Liver (tissue), 9 donors: ENCODE data around the gene OLA1. TPM values are rescaled to one million over a fixed set of nuclear protein-coding genes. Genes with fewer than 3 reads are reported as not detected.

ENCODE experiments used
- DNase-seq: peaks from one replicate; pipeline ENCODE4 v3.0.0-alpha.2; 2017; ENCODE audit warnings: low spot score
- H3K27ac ChIP-seq, 2 donors: one replicate each; pipeline ENCODE4 v1.7.0; 2013; ENCODE audit warnings: inconsistent platforms in 2 of 2, low read length in 2 of 2, control low read depth in 1 of 2, low read depth in 1 of 2, mild to moderate bottlenecking in 1 of 2
- H3K27me3 ChIP-seq, 4 donors: one replicate each; pipeline versions ENCODE4 v1.6.1 to v1.7.0; 2013; ENCODE audit warnings: low read length in 3 of 4, inconsistent platforms in 1 of 4, mild to moderate bottlenecking in 1 of 4, moderate library complexity in 1 of 4; ENCODE audit not compliant: control insufficient read depth in 4 of 4, insufficient read depth in 4 of 4
- H3K36me3 ChIP-seq, 4 donors: one replicate each; pipeline versions ENCODE4 v1.6.1 to v1.7.0; 2013; ENCODE audit warnings: low read length in 3 of 4, mild to moderate bottlenecking in 3 of 4, low read depth in 1 of 4, moderate library complexity in 1 of 4; ENCODE audit not compliant: control insufficient read depth in 4 of 4, insufficient read depth in 3 of 4
- H3K4me1 ChIP-seq, 4 donors: one replicate each; pipeline versions ENCODE4 v1.6.1 to v1.7.0; 2013; ENCODE audit warnings: low read length in 3 of 4, mild to moderate bottlenecking in 3 of 4, moderate library complexity in 1 of 4; ENCODE audit not compliant: control insufficient read depth in 4 of 4, insufficient read depth in 4 of 4
- H3K4me3 ChIP-seq, 3 donors: one replicate each; pipeline versions ENCODE4 v1.6.1 to v1.7.0; 2013; ENCODE audit warnings: low read length in 3 of 3, control low read depth in 1 of 3, low read depth in 1 of 3, mild to moderate bottlenecking in 1 of 3
- H3K9ac ChIP-seq, 2 donors: one replicate each; pipeline ENCODE4 v1.7.0; 2013; ENCODE audit warnings: low read length in 2 of 2, mild to moderate bottlenecking in 2 of 2, moderate library complexity in 2 of 2, control low read depth in 1 of 2, low read depth in 1 of 2
- H3K9me3 ChIP-seq, 4 donors: one replicate each; pipeline versions ENCODE4 v1.6.1 to v1.7.0; 2013; ENCODE audit warnings: low read length in 3 of 4; ENCODE audit not compliant: control insufficient read depth in 4 of 4
- ATF3 ChIP-seq: IDR thresholded peaks from 2 replicates; pipeline ENCODE4 v1.6.1; 2016; ENCODE audit warnings: antibody characterized with exemption
- EGR1 ChIP-seq, 2 donors: IDR thresholded peaks; 2 replicates each; pipeline ENCODE4 v1.6.1; 2016 to 2018; ENCODE audit warnings: antibody characterized with exemption in 2 of 2, low read depth in 2 of 2
- HNF4A ChIP-seq, 2 donors: conservative IDR thresholded peaks; 2 replicates each; pipeline ENCODE4 v1.6.1; 2016; ENCODE audit warnings: antibody characterized with exemption in 2 of 2, mild to moderate bottlenecking in 2 of 2
- HNF4G ChIP-seq: IDR thresholded peaks from 2 replicates; pipeline ENCODE4 v1.6.1; 2016; ENCODE audit warnings: antibody characterized with exemption
- JUND ChIP-seq, 2 donors: IDR thresholded peaks; 2 replicates each; pipeline ENCODE4 v1.6.1; 2016; ENCODE audit warnings: antibody characterized with exemption in 2 of 2
- RAD21 ChIP-seq, 2 donors: IDR thresholded peaks; 2 replicates each; pipeline ENCODE4 v1.6.1; 2016; ENCODE audit warnings: antibody characterized with exemption in 2 of 2, mild to moderate bottlenecking in 2 of 2
- REST ChIP-seq: IDR thresholded peaks from 2 replicates; pipeline ENCODE4 v1.6.1; 2016; ENCODE audit warnings: antibody characterized with exemption, mild to moderate bottlenecking
- RXRA ChIP-seq, 2 donors: IDR thresholded peaks; 2 replicates each; pipeline ENCODE4 v1.6.1; 2017 to 2018; ENCODE audit warnings: antibody characterized with exemption in 2 of 2, mild to moderate bottlenecking in 1 of 2
- TAF1 ChIP-seq: conservative IDR thresholded peaks from 2 replicates; pipeline ENCODE4 v1.6.1; 2016; ENCODE audit warnings: antibody characterized with exemption, mild to moderate bottlenecking
- YY1 ChIP-seq: IDR thresholded peaks from 2 replicates; pipeline ENCODE4 v1.6.1; 2016; ENCODE audit warnings: antibody characterized with exemption, mild to moderate bottlenecking
- ZBTB33 ChIP-seq: IDR thresholded peaks from 2 replicates; pipeline ENCODE4 v1.6.1; 2016; ENCODE audit warnings: antibody characterized with exemption
- WGBS: extraction: QIAGEN DNeasy Blood & Tissue Kit; methylation state at CpG from one replicate; pipeline ENCODE4 v1.1.7; 2013; 5-methylcytosine and 5-hydroxymethylcytosine counted together
- polyA plus RNA-seq, 2 donors: library from polyadenylated mRNA; stranded (reverse) in 1 of 2; unstranded in 1 of 2; fragments of 200-250 nt in 1 of 2; fragments of >200 nt in 1 of 2; fragmentation: Nextera tagmentation in 1 of 2; extraction: Ambion mirVana in 1 of 2; gene quantifications; one replicate each; pipeline versions ENCODE4 v1.2.1 to v1.2.3, GENCODE V29; 2013 to 2015
- total RNA-seq, 2 donors: library from RNA; depleted of rRNA; stranded (reverse); fragments of >200 nt; gene quantifications; one replicate each; pipeline ENCODE4 v1.2.3, GENCODE V29; 2014
- TF ChIP-seq, protein P1 (sequence below): fragments of 150-350 bp; IDR thresholded peaks from 2 replicates; pipeline ENCODE4 v1.5.1; 2017; ENCODE audit warnings: improper control_type of control experiment, low read depth, low read length; ENCODE audit not compliant: missing input control
- donor health status: healthy.
- donor health status: healthy.
- donor health status: healthy.
- donor health status: healthy.
- donor health status: healthy.

Gene OLA1
- total and polyA plus RNA-seq, 4 donors: 23.4 to 38.1 (median 32.3) TPM

- Histone ChIP-seq H3K36me3 (no peaks in the 10 kb centered on the region), H3K4me3 (no peak overlapping the region), H3K27me3 (no peaks in the 10 kb centered on the region), H3K27ac (no peak overlapping the region), H3K4me1 (no peaks in the 10 kb centered on the region), H3K9me3 (no peaks in the 10 kb centered on the region), H3K9ac (no peak overlapping the region)
- TF ChIP-seq RAD21 (IDR thresholded peaks at IDR 0.05): no peak
- no peak for TF ChIP-seq HNF4G
- 90% methylated on average over 1 of the region's 1 CpG for WGBS
- DNase-seq: no peak
These were observed 14.5 kb downstream of the OLA1 start for GRCh38 chr2:174233771-174234275.

DNA sequence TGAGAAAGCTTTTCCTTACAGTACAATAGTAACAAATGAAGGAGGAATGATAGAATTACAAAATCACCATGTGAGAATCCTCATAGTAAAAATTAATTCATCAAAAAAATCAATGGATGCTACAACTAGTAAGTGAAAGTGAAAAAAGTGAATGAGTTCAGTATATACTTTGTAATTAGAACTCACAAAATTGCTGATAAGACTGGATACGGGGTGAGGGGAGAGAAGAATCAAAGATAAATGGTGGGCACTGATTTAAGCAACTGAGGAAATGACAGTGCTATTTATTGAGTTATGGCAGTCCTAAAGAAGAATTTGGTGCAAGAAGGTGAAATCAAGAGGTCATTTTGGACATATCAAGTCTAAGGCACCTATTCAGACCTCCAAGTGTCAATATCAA is 20.6 kb downstream of the OLA1 start:
- H3K9ac ChIP-seq: no peak overlapping the region
- DNase-seq: no peak
- peaks cover 0 to 3% (median 2%) of the 10 kb centered on the region in 4 donors for H3K36me3 ChIP-seq
- no peak overlapping the region for H3K4me3 ChIP-seq
- TF ChIP-seq RAD21 (IDR thresholded peaks at IDR 0.05): no peak
- no peak for TF ChIP-seq REST
- no peak for TF ChIP-seq JUND (IDR thresholded peaks at IDR 0.05)
- no peak for TF ChIP-seq ATF3
- TF ChIP-seq YY1: no peak
- no peak for TF ChIP-seq HNF4A (conservative IDR thresholded peaks at IDR 0.05)
- TF ChIP-seq EGR1 (IDR thresholded peaks at IDR 0.05; ENCODE audit: low read depth in 2 of 2): no peak
- TF ChIP-seq ZBTB33: no peak
- TF ChIP-seq RXRA (IDR thresholded peaks at IDR 0.05): no peak
- no peak for TF ChIP-seq TAF1
- TF ChIP-seq, protein P1, sequence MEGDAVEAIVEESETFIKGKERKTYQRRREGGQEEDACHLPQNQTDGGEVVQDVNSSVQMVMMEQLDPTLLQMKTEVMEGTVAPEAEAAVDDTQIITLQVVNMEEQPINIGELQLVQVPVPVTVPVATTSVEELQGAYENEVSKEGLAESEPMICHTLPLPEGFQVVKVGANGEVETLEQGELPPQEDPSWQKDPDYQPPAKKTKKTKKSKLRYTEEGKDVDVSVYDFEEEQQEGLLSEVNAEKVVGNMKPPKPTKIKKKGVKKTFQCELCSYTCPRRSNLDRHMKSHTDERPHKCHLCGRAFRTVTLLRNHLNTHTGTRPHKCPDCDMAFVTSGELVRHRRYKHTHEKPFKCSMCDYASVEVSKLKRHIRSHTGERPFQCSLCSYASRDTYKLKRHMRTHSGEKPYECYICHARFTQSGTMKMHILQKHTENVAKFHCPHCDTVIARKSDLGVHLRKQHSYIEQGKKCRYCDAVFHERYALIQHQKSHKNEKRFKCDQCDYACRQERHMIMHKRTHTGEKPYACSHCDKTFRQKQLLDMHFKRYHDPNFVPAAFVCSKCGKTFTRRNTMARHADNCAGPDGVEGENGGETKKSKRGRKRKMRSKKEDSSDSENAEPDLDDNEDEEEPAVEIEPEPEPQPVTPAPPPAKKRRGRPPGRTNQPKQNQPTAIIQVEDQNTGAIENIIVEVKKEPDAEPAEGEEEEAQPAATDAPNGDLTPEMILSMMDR: no peak
- no peak overlapping the region for H3K27ac ChIP-seq
- no peaks in the 10 kb centered on the region for H3K9me3 ChIP-seq
- H3K4me1 ChIP-seq: no peaks in the 10 kb centered on the region
- 94% methylated on average over 1 of the region's 1 CpG for WGBS
- no peaks in the 10 kb centered on the region for H3K27me3 ChIP-seq
